ENCODE results near the gene LDLRAD4.

Gene LDLRAD4

GRCh38 chr18:13626544-13626908 is 408.0 kb downstream of the LDLRAD4 start:
- no peak for DNase-seq (ENCODE audit: extremely low read depth, low read depth)
- TF ChIP-seq CTCF (IDR thresholded peaks at IDR 0.05; ENCODE audit: low read depth, low read length): no peak

- DNase-seq (ENCODE audit: extremely low read depth, low read depth): no peak
- no peak for TF ChIP-seq CTCF (IDR thresholded peaks at IDR 0.05; ENCODE audit: low read depth, low read length)
Measured at GRCh38 chr18:13627639-13628038, 409.1 kb downstream of the LDLRAD4 start.

GRCh38 chr18:13628211-13628610 is 409.7 kb downstream of the LDLRAD4 start:
- no peak for TF ChIP-seq CTCF (IDR thresholded peaks at IDR 0.05; ENCODE audit: low read depth, low read length)
- no peak for DNase-seq (ENCODE audit: extremely low read depth, low read depth)

GRCh38 chr18:13629841-13630715 is 411.5 kb downstream of the LDLRAD4 start:
- no peak for DNase-seq (ENCODE audit: extremely low read depth, low read depth)
- TF ChIP-seq CTCF (IDR thresholded peaks at IDR 0.05; ENCODE audit: low read depth, low read length): peak; percentile 66

- no peak for DNase-seq (ENCODE audit: extremely low read depth, low read depth)
- no peak for TF ChIP-seq CTCF (IDR thresholded peaks at IDR 0.05; ENCODE audit: low read depth, low read length)
Measured at GRCh38 chr18:13630716-13631268, 412.2 kb downstream of the LDLRAD4 start.

- TF ChIP-seq CTCF (IDR thresholded peaks at IDR 0.05; ENCODE audit: low read depth, low read length): no peak
- DNase-seq (ENCODE audit: extremely low read depth, low read depth): no peak
Measured at GRCh38 chr18:13633700-13634099, 415.1 kb downstream of the LDLRAD4 start.

- no peak for TF ChIP-seq CTCF (IDR thresholded peaks at IDR 0.05; ENCODE audit: low read depth, low read length)
- no peak for DNase-seq (ENCODE audit: extremely low read depth, low read depth)
Measured at GRCh38 chr18:13635046-13635445, 416.5 kb downstream of the LDLRAD4 start.
